HCT116 (cell line): ENCODE data around the gene CCDC137.

Experiments
- ELF1 ChIP-seq: IDR thresholded peaks from 2 replicates; pipeline ENCODE4 v1.6.1; 2012; ENCODE audit warnings: low read depth, borderline replicate concordance
- JUND ChIP-seq: IDR thresholded peaks from 2 replicates; pipeline ENCODE4 v1.6.1; 2012
- POLR2A ChIP-seq: IDR thresholded peaks from 2 replicates; pipeline ENCODE4 v1.7.0; 2011; ENCODE audit warnings: borderline replicate concordance; ENCODE audit not compliant: insufficient read depth, insufficient read length; ENCODE audit errors: extremely low read depth
- SP1 ChIP-seq: IDR thresholded peaks from 2 replicates; pipeline ENCODE4 v1.6.1; 2012; ENCODE audit warnings: low read depth
- SRF ChIP-seq: IDR thresholded peaks from 2 replicates; pipeline ENCODE4 v1.6.1; 2012; ENCODE audit warnings: low read depth
- TCF7L2 ChIP-seq: IDR thresholded peaks from 2 replicates; pipeline ENCODE4 v1.7.0; 2011; ENCODE audit warnings: borderline replicate concordance, inconsistent platforms; ENCODE audit not compliant: insufficient read depth, insufficient read length; ENCODE audit errors: extremely low read depth
- YY1 ChIP-seq: IDR thresholded peaks from 2 replicates; pipeline ENCODE4 v1.6.1; 2011; ENCODE audit warnings: low read length, low read depth, moderate library complexity, mild to moderate bottlenecking; ENCODE audit not compliant: insufficient replicate concordance; ENCODE audit errors: extremely low read depth
- TF ChIP-seq, protein P1 (sequence below), 3 experiments: fragments of 200-600 bp in 1 of 3; sonication (generic) in 1 of 3; IDR thresholded peaks in 2 of 3; conservative IDR thresholded peaks in 1 of 3; 2 replicates each; pipeline ENCODE4 v1.5.1; 2012 to 2017; ENCODE audit warnings: low read depth in 2 of 3, low read length in 2 of 3, antibody characterized with exemption in 1 of 3, borderline replicate concordance in 1 of 3, control low read depth in 1 of 3, mild to moderate bottlenecking in 1 of 3, mixed read lengths in 1 of 3, mixed run types in 1 of 3, moderate library complexity in 1 of 3; ENCODE audit not compliant: insufficient read depth in 1 of 3
- TF ChIP-seq, protein P2 (sequence below): IDR thresholded peaks from 2 replicates; pipeline ENCODE4 v1.6.1; 2012; ENCODE audit warnings: low read depth

DNA sequence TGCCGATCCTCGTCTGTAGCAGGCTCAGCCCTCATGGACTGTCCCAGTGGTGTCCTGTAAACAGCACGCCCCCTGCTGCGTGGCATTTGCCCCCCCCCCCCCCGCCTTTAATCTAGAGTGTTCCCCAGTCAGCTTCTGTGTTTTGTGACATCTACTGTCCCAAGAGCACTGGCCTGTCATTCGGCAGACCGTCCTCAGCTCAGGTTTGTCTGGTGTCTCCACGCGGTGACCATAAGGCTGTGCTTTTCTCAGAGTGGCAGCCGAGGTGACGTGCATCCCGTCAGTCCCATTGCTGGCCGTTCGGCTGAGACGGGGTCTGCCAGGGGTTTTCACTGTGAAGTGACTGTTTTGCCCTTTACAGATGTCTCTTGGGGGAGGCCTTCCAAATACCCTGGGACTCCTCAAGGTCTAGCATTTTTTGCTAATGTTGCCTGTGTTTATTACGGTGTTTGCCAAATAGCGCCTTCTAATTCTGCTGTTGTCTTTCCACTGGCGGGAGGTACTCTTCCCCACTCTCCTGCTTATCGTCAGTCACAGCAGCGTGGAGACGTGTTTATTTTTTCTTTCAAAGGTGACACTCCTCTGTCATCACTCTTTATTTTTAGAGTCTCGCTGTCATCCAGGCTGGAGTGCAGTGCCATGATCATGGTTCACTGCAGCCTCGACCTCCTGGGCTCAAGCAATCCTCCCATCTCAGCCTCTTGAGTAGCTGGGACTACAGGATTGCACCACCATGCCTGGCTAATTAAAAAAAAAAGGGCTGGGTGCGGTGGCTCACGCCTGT lies 30.9 kb downstream of the CCDC137 start:
- TF ChIP-seq SRF (no peak), POLR2A (no peak), ELF1 (no peak), YY1 (no peak), TCF7L2 (no peak), JUND (no peak), SP1 (no peak)
- TF ChIP-seq, protein P1, sequence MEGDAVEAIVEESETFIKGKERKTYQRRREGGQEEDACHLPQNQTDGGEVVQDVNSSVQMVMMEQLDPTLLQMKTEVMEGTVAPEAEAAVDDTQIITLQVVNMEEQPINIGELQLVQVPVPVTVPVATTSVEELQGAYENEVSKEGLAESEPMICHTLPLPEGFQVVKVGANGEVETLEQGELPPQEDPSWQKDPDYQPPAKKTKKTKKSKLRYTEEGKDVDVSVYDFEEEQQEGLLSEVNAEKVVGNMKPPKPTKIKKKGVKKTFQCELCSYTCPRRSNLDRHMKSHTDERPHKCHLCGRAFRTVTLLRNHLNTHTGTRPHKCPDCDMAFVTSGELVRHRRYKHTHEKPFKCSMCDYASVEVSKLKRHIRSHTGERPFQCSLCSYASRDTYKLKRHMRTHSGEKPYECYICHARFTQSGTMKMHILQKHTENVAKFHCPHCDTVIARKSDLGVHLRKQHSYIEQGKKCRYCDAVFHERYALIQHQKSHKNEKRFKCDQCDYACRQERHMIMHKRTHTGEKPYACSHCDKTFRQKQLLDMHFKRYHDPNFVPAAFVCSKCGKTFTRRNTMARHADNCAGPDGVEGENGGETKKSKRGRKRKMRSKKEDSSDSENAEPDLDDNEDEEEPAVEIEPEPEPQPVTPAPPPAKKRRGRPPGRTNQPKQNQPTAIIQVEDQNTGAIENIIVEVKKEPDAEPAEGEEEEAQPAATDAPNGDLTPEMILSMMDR (IDR thresholded peaks at IDR 0.05 in 2 of 3, conservative IDR thresholded peaks at IDR 0.05 in 1 of 3; ENCODE audit: borderline replicate concordance in 1 of 3, insufficient read depth in 1 of 3, low read depth in 2 of 3, low read length in 2 of 3), result no peak
- TF ChIP-seq, protein P2, sequence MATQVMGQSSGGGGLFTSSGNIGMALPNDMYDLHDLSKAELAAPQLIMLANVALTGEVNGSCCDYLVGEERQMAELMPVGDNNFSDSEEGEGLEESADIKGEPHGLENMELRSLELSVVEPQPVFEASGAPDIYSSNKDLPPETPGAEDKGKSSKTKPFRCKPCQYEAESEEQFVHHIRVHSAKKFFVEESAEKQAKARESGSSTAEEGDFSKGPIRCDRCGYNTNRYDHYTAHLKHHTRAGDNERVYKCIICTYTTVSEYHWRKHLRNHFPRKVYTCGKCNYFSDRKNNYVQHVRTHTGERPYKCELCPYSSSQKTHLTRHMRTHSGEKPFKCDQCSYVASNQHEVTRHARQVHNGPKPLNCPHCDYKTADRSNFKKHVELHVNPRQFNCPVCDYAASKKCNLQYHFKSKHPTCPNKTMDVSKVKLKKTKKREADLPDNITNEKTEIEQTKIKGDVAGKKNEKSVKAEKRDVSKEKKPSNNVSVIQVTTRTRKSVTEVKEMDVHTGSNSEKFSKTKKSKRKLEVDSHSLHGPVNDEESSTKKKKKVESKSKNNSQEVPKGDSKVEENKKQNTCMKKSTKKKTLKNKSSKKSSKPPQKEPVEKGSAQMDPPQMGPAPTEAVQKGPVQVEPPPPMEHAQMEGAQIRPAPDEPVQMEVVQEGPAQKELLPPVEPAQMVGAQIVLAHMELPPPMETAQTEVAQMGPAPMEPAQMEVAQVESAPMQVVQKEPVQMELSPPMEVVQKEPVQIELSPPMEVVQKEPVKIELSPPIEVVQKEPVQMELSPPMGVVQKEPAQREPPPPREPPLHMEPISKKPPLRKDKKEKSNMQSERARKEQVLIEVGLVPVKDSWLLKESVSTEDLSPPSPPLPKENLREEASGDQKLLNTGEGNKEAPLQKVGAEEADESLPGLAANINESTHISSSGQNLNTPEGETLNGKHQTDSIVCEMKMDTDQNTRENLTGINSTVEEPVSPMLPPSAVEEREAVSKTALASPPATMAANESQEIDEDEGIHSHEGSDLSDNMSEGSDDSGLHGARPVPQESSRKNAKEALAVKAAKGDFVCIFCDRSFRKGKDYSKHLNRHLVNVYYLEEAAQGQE, result no peak
